Brain microvascular endothelial cell (primary cell): ENCODE results near the gene ABL1.

Experiments
- DNase-seq: peaks from one replicate; pipeline ENCODE4 v3.0.0-alpha.2; 2020
- H3K27ac ChIP-seq: fragments of 250-450 bp; sonication (Bioruptor Pico); 2 replicates; pipeline ENCODE4 v1.5.1; 2020; ENCODE audit warnings: mild to moderate bottlenecking, moderate library complexity
- H3K27me3 ChIP-seq: fragments of 250-450 bp; sonication (Bioruptor Pico); replicated peaks from 2 replicates; pipeline ENCODE4 v1.5.1; 2020; ENCODE audit warnings: mild to moderate bottlenecking
- H3K36me3 ChIP-seq: fragments of 250-450 bp; sonication (Bioruptor Pico); replicated peaks from 2 replicates; pipeline ENCODE4 v1.5.1; 2020; ENCODE audit warnings: mild to moderate bottlenecking
- H3K4me3 ChIP-seq: 2 replicates; pipeline ENCODE4 v1.5.1; 2011; ENCODE audit warnings: low read depth, mild to moderate bottlenecking, control low read depth, low read length, moderate library complexity
- in situ Hi-C: cut with HindIII; loops from 2 replicates; pipeline ENCODE4 v1.10.0; 2017; ENCODE audit warnings: low sequenced_read_pairs, low pct_ligation_motif_present
- TF ChIP-seq, protein P1 (sequence below): IDR thresholded peaks from 2 replicates; pipeline ENCODE4 v1.5.1; 2011; ENCODE audit warnings: low read depth, mild to moderate bottlenecking, moderate library complexity, low read length, control low read depth, inconsistent platforms; ENCODE audit errors: missing control alignments

Gene ABL1

DNA sequence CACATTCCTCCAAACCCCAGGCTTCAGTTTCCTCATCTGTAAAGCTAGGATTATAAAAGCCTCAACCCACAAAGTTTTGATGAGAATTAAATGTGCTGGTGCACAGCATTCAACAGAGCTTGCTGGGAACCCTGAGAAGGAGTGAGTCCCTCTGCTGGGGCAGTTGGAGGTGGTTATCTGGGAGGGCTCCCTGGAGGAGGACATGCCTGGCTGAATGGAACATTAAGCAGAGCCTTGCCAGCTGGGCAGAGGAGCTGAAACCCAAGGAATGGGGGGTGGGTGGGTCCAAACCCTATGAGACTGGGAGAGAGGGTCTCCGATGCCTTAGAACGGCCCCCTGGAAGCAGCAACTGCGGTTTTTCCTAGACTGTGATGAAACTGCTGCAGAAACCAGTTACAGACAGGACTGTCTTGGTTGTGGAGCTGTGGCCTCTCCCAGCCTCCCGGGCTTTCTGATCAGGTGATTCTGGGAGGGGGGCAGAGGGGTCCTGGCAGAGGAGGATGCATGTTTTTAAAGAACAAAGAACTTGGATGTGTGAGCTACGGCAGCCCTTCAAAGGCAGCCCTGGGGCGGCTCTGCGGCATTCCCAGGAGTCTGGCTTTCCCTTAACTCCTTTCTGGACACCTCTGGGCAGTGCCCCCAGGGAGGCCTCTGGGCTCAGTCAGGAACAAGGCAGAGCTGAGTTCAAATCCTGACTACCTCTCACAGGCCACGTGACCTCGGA is 83.2 kb downstream of the ABL1 start:
- Histone ChIP-seq H3K27ac (no peak overlapping the region), H3K27me3 (peaks cover 85% of the 10 kb centered on the region), H3K4me3 (no peak overlapping the region), H3K36me3 (no peaks in the 10 kb centered on the region)
- TF ChIP-seq, protein P1, sequence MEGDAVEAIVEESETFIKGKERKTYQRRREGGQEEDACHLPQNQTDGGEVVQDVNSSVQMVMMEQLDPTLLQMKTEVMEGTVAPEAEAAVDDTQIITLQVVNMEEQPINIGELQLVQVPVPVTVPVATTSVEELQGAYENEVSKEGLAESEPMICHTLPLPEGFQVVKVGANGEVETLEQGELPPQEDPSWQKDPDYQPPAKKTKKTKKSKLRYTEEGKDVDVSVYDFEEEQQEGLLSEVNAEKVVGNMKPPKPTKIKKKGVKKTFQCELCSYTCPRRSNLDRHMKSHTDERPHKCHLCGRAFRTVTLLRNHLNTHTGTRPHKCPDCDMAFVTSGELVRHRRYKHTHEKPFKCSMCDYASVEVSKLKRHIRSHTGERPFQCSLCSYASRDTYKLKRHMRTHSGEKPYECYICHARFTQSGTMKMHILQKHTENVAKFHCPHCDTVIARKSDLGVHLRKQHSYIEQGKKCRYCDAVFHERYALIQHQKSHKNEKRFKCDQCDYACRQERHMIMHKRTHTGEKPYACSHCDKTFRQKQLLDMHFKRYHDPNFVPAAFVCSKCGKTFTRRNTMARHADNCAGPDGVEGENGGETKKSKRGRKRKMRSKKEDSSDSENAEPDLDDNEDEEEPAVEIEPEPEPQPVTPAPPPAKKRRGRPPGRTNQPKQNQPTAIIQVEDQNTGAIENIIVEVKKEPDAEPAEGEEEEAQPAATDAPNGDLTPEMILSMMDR = no peak
- DNase-seq = no peak
- in situ Hi-C loops = no loop called here

DNA sequence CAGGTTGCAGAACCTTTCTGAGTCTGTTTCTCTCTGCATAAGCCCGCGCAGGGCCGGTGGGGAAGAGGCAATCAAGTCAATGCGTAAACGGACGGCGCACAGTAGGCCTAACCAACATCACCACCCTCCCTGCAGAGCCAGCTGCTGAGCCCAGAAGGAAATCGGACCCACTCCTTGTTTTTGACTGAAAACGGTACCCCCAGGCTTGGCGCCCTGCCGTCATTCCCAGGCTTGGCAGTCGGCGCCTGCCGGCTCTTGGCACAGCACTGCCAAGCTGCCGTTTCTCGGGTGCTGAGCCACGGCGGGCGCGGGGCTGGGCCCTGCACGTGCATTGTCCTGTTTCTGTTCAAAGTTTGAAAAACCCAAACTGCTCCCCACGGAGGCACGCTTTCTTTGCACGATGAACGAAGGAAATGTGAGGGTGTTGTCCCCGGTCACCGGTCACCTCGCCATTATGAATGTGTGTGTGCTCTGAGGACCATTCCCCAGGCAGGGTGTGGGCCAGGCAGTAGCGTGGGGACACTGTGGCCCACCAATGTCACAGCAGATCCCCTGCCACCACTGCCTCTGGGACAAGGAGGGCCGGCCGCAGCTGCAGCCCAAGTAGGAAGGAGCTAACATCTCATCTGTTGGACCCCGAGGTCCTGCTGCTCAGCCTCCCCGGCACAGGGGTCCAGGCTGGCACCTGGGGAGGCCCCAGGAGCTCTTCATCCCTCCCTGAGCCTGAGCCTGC is 83.9 kb downstream of the ABL1 start:
- TF ChIP-seq, protein P1 = no peak
- in situ Hi-C loops = no loop called here
- Histone ChIP-seq H3K27me3 (peaks cover 88% of the 10 kb centered on the region), H3K36me3 (no peaks in the 10 kb centered on the region), H3K4me3 (no peak overlapping the region), H3K27ac (no peak overlapping the region)
- DNase-seq = no peak

DNA sequence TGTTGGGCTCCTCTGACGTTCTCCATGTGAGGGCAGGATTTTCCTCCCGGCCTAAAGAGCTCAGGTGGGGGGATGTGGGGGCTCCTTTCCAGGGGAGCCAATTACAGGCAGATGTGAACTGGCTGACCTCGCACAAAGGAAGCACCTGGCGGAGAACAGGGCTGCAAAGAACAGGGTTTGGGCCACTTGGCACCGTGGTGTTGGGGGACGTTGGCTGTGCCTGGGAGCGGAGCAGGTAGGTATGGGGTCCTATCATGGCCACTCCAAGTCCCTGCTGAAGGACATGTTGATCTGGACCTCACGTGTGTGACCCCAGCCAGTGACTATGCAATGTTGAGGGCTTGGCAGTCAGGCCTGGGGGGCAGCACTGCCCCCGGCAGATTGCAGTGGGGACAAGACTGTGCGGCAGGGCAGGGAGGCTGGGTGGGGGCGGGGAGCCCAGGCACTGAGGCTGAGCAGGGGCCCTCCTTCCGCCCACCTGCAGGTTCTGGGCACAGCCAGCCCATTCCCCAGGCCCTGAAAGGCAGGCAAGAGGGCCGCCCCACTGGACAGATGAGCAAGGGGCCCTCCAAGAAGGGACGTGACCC is 84.6 kb downstream of the ABL1 start:
- in situ Hi-C loops = no loop called here
- peaks cover 89% of the 10 kb centered on the region for H3K27me3 ChIP-seq
- TF ChIP-seq, protein P1 = no peak

DNA sequence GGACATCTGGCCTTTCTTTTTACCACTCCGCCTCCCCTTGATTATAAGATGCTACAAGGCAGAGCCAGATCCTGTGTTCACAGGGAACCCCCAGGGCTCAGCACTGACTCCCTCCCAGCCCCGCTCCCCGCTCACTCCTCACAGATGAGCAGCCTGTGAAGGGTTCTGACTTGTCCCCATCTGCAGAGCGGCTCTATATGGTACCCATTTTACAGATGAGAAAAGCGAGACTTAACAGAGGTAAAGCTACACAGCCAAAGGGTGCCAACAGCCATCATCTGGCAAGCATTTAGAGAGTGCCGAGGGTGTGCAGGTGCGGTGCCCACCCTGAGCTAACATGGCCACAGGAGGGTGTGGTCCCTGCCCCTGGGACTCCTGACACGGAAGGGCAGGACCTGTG is 85.2 kb downstream of the ABL1 start:
- Histone ChIP-seq H3K36me3 (no peaks in the 10 kb centered on the region), H3K27me3 (peaks cover 89% of the 10 kb centered on the region), H3K4me3 (no peak overlapping the region), H3K27ac (no peak overlapping the region)
- in situ Hi-C loops = no loop called here
- no peak for DNase-seq
- TF ChIP-seq, protein P1 = no peak

More for the DNA sequence above, 84.6 kb downstream of the ABL1 start:
- H3K27ac ChIP-seq = no peak overlapping the region
- no peaks in the 10 kb centered on the region for H3K36me3 ChIP-seq
- H3K4me3 ChIP-seq = no peak overlapping the region
- DNase-seq = no peak

DNA sequence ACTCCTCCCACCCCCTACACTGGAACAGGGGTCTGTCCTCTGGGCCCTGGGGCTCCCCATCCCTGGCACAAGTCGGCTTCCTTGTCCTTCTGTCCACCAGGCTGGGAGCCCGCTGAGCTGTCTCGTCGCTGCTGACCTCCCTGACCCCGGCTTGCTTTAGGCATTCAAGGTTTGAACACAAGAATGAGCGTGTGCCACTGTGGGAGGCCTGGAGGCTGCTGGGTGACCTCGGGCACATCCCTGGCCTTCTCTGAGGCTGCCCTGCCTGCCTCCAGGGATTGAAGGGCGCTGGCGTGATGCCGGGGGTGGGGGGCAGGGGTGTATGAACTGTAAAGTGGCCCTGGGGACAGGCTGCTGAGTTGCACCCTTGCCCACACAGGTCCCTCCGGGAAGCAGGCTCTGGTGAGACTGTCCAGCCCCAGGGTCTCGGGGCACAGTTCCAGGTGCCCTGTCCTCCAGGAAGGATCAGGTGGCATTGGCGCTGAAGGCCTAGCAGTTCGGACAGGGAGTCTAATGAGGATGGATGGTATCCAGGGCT is 85.8 kb downstream of the ABL1 start:
- TF ChIP-seq, protein P1 = no peak
- Histone ChIP-seq H3K36me3 (no peaks in the 10 kb centered on the region), H3K4me3 (no peak overlapping the region), H3K27me3 (peaks cover 87% of the 10 kb centered on the region), H3K27ac (no peak overlapping the region)
- in situ Hi-C loops = no loop called here
- DNase-seq = no peak
